ENCODE results near the gene HSPA8.

The HSPA8 gene

DNA sequence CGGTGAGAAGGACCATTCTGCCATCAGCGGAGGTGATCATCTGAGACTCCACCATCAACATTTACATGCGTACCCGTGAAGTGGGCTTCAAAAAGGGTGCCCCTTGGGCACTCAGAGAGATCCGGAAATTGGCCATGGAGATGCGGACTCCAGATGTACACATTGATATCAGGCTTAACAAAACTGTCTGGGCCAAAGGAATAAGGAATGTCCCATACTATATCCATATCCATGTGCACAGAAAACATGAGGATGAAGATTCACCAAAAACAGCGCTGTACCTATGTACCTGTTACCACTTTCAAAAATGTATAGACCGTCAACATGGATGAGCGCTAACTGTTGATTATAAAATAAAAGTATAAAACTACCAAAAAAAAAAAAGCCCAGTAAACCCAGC is 10.8 kb downstream of the HSPA8 start:
- peaks cover 2% of the 10 kb centered on the region for H3K4me1 ChIP-seq (ENCODE audit: insufficient read depth, low read length, poor library complexity, severe bottlenecking)
- peaks cover 18% of the 10 kb centered on the region for H4K20me1 ChIP-seq (ENCODE audit: insufficient read depth, low read length, poor library complexity, severe bottlenecking)
- H3K9me3 ChIP-seq (ENCODE audit: insufficient read depth, low read depth, low read length) = no peaks in the 10 kb centered on the region
- H3K27me3 ChIP-seq (ENCODE audit: insufficient read depth, low read length, poor library complexity, severe bottlenecking) = no peaks in the 10 kb centered on the region
- H2AFZ ChIP-seq (ENCODE audit: low read length) = no peak overlapping the region
- peaks cover 9% of the 10 kb centered on the region; the same call in 1 of the 2 replicates for H3K36me3 ChIP-seq (ENCODE audit: insufficient read depth, low read length)
- no peak for TF ChIP-seq EZH2phosphoT487 (IDR thresholded peaks at IDR 0.05; ENCODE audit: borderline replicate concordance)
- TF ChIP-seq, protein P1, sequence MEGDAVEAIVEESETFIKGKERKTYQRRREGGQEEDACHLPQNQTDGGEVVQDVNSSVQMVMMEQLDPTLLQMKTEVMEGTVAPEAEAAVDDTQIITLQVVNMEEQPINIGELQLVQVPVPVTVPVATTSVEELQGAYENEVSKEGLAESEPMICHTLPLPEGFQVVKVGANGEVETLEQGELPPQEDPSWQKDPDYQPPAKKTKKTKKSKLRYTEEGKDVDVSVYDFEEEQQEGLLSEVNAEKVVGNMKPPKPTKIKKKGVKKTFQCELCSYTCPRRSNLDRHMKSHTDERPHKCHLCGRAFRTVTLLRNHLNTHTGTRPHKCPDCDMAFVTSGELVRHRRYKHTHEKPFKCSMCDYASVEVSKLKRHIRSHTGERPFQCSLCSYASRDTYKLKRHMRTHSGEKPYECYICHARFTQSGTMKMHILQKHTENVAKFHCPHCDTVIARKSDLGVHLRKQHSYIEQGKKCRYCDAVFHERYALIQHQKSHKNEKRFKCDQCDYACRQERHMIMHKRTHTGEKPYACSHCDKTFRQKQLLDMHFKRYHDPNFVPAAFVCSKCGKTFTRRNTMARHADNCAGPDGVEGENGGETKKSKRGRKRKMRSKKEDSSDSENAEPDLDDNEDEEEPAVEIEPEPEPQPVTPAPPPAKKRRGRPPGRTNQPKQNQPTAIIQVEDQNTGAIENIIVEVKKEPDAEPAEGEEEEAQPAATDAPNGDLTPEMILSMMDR (conservative IDR thresholded peaks at IDR 0.05; ENCODE audit: low read length) = no peak
- no peak overlapping the region for H3K4me3 ChIP-seq (ENCODE audit: low read length, poor library complexity, severe bottlenecking)
- no peak overlapping the region for H3K4me2 ChIP-seq (ENCODE audit: low read depth, low read length, poor library complexity, severe bottlenecking)
- H3K9me2 ChIP-seq (replicated peaks; ENCODE audit: low read depth, low read length) = no peaks in the 10 kb centered on the region
- peaks cover 9% of the 10 kb centered on the region; the same call in 1 of the 2 replicates for H3K79me2 ChIP-seq (ENCODE audit: insufficient read depth, low read length)
- H3K9ac ChIP-seq (ENCODE audit: low read depth, low read length, poor library complexity, severe bottlenecking) = no peak overlapping the region
- peaks cover 18% of the 10 kb centered on the region for H3F3A ChIP-seq (ENCODE audit: low read depth)

DNA sequence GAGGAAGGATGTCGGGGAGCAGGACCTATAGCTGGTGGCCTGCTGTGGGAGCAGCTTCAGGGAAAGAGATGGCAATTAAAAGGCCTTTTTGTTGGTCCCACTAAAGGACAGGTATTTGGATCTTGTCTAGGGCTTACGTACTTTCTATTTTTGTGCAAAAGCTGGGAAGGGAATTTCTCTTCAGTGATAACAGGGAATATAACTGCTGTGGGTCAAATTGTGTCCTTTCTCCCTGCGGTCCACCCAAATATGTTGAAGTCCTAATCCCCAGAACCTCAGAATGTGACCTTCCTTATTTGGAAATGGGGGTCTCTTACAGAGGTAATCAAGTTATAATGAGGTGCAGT is 14.0 kb downstream of the HSPA8 start:
- Histone ChIP-seq H3K36me3 (ENCODE audit: insufficient read depth, low read length) (no peaks in the 10 kb centered on the region), H3K4me3 (ENCODE audit: low read length, poor library complexity, severe bottlenecking) (no peak overlapping the region), H3K27me3 (ENCODE audit: insufficient read depth, low read length, poor library complexity, severe bottlenecking) (no peaks in the 10 kb centered on the region), H2AFZ (ENCODE audit: low read length) (no peak overlapping the region), H3K4me2 (ENCODE audit: low read depth, low read length, poor library complexity, severe bottlenecking) (no peak overlapping the region), H3K9ac (ENCODE audit: low read depth, low read length, poor library complexity, severe bottlenecking) (no peak overlapping the region), H4K20me1 (ENCODE audit: insufficient read depth, low read length, poor library complexity, severe bottlenecking) (no peaks in the 10 kb centered on the region), H3K9me3 (ENCODE audit: insufficient read depth, low read depth, low read length) (no peaks in the 10 kb centered on the region), H3F3A (ENCODE audit: low read depth) (no peaks in the 10 kb centered on the region), H3K79me2 (ENCODE audit: insufficient read depth, low read length) (no peaks in the 10 kb centered on the region), H3K4me1 (ENCODE audit: insufficient read depth, low read length, poor library complexity, severe bottlenecking) (no peaks in the 10 kb centered on the region), H3K9me2 (replicated peaks; ENCODE audit: low read depth, low read length) (no peaks in the 10 kb centered on the region)
- TF ChIP-seq, protein P1 (conservative IDR thresholded peaks at IDR 0.05; ENCODE audit: low read length) = no peak
- TF ChIP-seq EZH2phosphoT487 (IDR thresholded peaks at IDR 0.05; ENCODE audit: borderline replicate concordance) = no peak

DNA sequence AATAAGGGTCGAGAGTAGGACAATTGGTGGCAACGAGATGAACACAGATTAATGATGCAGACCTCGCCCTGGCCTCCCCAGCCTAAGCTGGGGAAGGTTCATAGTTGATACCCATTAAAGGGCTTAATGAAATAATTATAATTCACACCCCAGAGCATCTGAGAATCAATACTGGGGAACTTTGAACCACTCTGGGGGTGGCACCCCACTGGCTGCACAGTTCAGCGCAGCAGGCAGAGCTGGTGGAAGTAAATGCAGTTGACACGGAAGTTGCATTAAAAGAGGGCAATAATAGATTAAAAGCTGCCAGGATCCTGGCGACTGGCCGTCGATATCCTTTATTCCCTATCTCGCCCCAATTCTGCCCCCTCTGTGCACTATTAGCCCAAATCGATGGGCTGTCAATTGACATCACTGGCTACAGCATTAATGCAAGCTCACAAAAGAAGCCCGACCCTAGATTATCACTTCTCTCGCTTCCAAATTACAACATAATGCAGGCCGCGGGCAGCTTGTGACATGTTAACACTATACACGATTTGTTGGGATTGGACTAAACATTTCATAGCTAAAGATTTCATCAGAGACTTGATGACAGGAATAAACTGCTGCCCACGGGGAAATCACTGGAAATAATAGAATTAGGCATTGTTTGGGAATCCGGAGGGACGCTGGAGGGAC is 14.5 kb downstream of the HSPA8 start:
- no peak overlapping the region for H3K4me2 ChIP-seq (ENCODE audit: low read depth, low read length, poor library complexity, severe bottlenecking)
- no peaks in the 10 kb centered on the region for H3K4me1 ChIP-seq (ENCODE audit: insufficient read depth, low read length, poor library complexity, severe bottlenecking)
- H3K36me3 ChIP-seq (ENCODE audit: insufficient read depth, low read length) = no peaks in the 10 kb centered on the region
- H3F3A ChIP-seq (ENCODE audit: low read depth) = no peaks in the 10 kb centered on the region
- no peaks in the 10 kb centered on the region for H3K27me3 ChIP-seq (ENCODE audit: insufficient read depth, low read length, poor library complexity, severe bottlenecking)
- H3K9me3 ChIP-seq (ENCODE audit: insufficient read depth, low read depth, low read length) = no peaks in the 10 kb centered on the region
- no peaks in the 10 kb centered on the region for H3K79me2 ChIP-seq (ENCODE audit: insufficient read depth, low read length)
- H2AFZ ChIP-seq (ENCODE audit: low read length) = no peak overlapping the region
- no peaks in the 10 kb centered on the region for H3K9me2 ChIP-seq (replicated peaks; ENCODE audit: low read depth, low read length)
- H3K4me3 ChIP-seq (ENCODE audit: low read length, poor library complexity, severe bottlenecking) = no peak overlapping the region
- no peak overlapping the region for H3K9ac ChIP-seq (ENCODE audit: low read depth, low read length, poor library complexity, severe bottlenecking)
- no peak for TF ChIP-seq EZH2phosphoT487 (IDR thresholded peaks at IDR 0.05; ENCODE audit: borderline replicate concordance)
- TF ChIP-seq, protein P1 (conservative IDR thresholded peaks at IDR 0.05; ENCODE audit: low read length) = no peak
- H4K20me1 ChIP-seq (ENCODE audit: insufficient read depth, low read length, poor library complexity, severe bottlenecking) = no peaks in the 10 kb centered on the region

All from Loucy (cell line).